Fibroblast of lung (primary cell): ENCODE results near the gene MYO6. TPM values are rescaled to one million over a fixed set of nuclear protein-coding genes. Genes with fewer than 3 reads are reported as not detected.

Experiments used
- DNase-seq, 2 donors: peaks; one replicate each; pipeline versions ENCODE4 v3.0.0 to v3.0.0-alpha.2; 2010; ENCODE audit warnings: low read depth in 2 of 2
- H2AFZ ChIP-seq: 2 replicates; pipeline ENCODE4 v1.5.1; 2012; ENCODE audit warnings: low read length, control low read depth, inconsistent platforms
- H3K27ac ChIP-seq: 2 replicates; pipeline ENCODE4 v1.5.1; 2011; ENCODE audit warnings: low read length, control low read depth; ENCODE audit not compliant: insufficient read depth
- H3K27me3 ChIP-seq: 2 replicates; pipeline ENCODE4 v1.5.1; 2011; ENCODE audit warnings: mild to moderate bottlenecking, low read length; ENCODE audit not compliant: control insufficient read depth, insufficient read depth
- H3K36me3 ChIP-seq: 2 replicates; pipeline ENCODE4 v1.5.1; 2011; ENCODE audit warnings: low read length; ENCODE audit not compliant: control insufficient read depth, insufficient read depth
- H3K4me1 ChIP-seq: 2 replicates; pipeline ENCODE4 v1.5.1; 2011; ENCODE audit warnings: low read length; ENCODE audit not compliant: control insufficient read depth, insufficient read depth; ENCODE audit errors: extremely low read depth
- H3K4me2 ChIP-seq: 2 replicates; pipeline ENCODE4 v1.5.1; 2011; ENCODE audit warnings: low read length, control low read depth; ENCODE audit not compliant: insufficient read depth; ENCODE audit errors: extremely low read depth
- H3K4me3 ChIP-seq, 4 experiments: fragments of 200-600 bp in 1 of 4; sonication (generic) in 1 of 4; replicated peaks in 1 of 4; 2 replicates each; pipeline ENCODE4 v1.5.1; 2011 to 2016; ENCODE audit warnings: low read length in 4 of 4, low read depth in 3 of 4, mild to moderate bottlenecking in 3 of 4, control low read depth in 2 of 4, inconsistent platforms in 1 of 4, mixed read lengths in 1 of 4; ENCODE audit not compliant: insufficient read depth in 1 of 4; ENCODE audit errors: control extremely low read depth in 1 of 4
- H3K79me2 ChIP-seq: 2 replicates; pipeline ENCODE4 v1.5.1; 2012; ENCODE audit warnings: mild to moderate bottlenecking, low read length, inconsistent platforms; ENCODE audit not compliant: control insufficient read depth, insufficient read depth
- H3K9ac ChIP-seq: 2 replicates; pipeline ENCODE4 v1.5.1; 2011; ENCODE audit warnings: mild to moderate bottlenecking, low read length, control low read depth; ENCODE audit not compliant: insufficient read depth
- H3K9me3 ChIP-seq: 2 replicates; pipeline ENCODE4 v1.5.1; 2012; ENCODE audit warnings: low read depth, low read length; ENCODE audit not compliant: control insufficient read depth, insufficient read depth
- H4K20me1 ChIP-seq: 2 replicates; pipeline ENCODE4 v1.5.1; 2011; ENCODE audit warnings: low read length; ENCODE audit not compliant: control insufficient read depth, insufficient read depth; ENCODE audit errors: extremely low read depth
- CTCF ChIP-seq, 2 donors: IDR thresholded peaks in 1 of 2; conservative IDR thresholded peaks in 1 of 2; 1 replicate in 1 of 2; 2 replicates in 1 of 2; pipeline ENCODE4 v1.5.1; 2011 to 2012; ENCODE audit warnings: low read length in 2 of 2, control low read depth in 1 of 2, inconsistent platforms in 1 of 2, low read depth in 1 of 2, mild to moderate bottlenecking in 1 of 2
- EZH2 ChIP-seq: IDR thresholded peaks from 2 replicates; pipeline ENCODE4 v1.5.1; 2012; ENCODE audit warnings: low read length, control low read depth, mild to moderate bottlenecking; ENCODE audit errors: missing control alignments
- polyA plus RNA-seq, 2 donors: library from polyadenylated mRNA; depleted of rRNA in 1 of 2; stranded (reverse) in 1 of 2; unstranded in 1 of 2; fragments of >200 nt; gene quantifications; 2 replicates each; pipeline ENCODE4 v1.2.1, GENCODE V29; 2011 to 2012; ENCODE audit warnings: missing spikeins in 1 of 2
- total RNA-seq: library from RNA; depleted of rRNA; stranded (reverse); fragments of >200 nt; gene quantifications from 2 replicates; pipeline ENCODE4 v1.2.1, GENCODE V29; 2014

MYO6 gene
- total and polyA plus RNA-seq, 2 donors (not counting 1 experiment from before 2014, with no cell fraction given), result 16.9 to 24.9 TPM

- H3K36me3 ChIP-seq, result no peaks in the 10 kb centered on the region
- H3K4me1 ChIP-seq, result no peaks in the 10 kb centered on the region
- TF ChIP-seq CTCF (conservative IDR thresholded peaks at IDR 0.05 in 1 of 2, IDR thresholded peaks at IDR 0.05 in 1 of 2; ENCODE audit: low read depth in 1 of 2, low read length in 2 of 2), result no peak
- no peak for TF ChIP-seq EZH2
- no peaks in the 10 kb centered on the region for H3K27me3 ChIP-seq
- H3K9ac ChIP-seq, result no peak overlapping the region
- no peaks in the 10 kb centered on the region for H4K20me1 ChIP-seq
- no peak overlapping the region for H3K4me3 ChIP-seq
- H3K27ac ChIP-seq, result no peak overlapping the region
- H3K79me2 ChIP-seq, result no peaks in the 10 kb centered on the region
- H3K4me2 ChIP-seq, result no peak overlapping the region
- no peak overlapping the region for H2AFZ ChIP-seq
- no peaks in the 10 kb centered on the region for H3K9me3 ChIP-seq
- no peak for DNase-seq
Observed at GRCh38 chr6:75906871-75907270, 157.8 kb downstream of the MYO6 start.

GRCh38 chr6:75907444-75907843 is 158.4 kb downstream of the MYO6 start:
- no peaks in the 10 kb centered on the region for H3K79me2 ChIP-seq
- H3K9ac ChIP-seq, result no peak overlapping the region
- no peak overlapping the region for H2AFZ ChIP-seq
- TF ChIP-seq EZH2 (no peak), CTCF (conservative IDR thresholded peaks at IDR 0.05 in 1 of 2, IDR thresholded peaks at IDR 0.05 in 1 of 2; ENCODE audit: low read depth in 1 of 2, low read length in 2 of 2) (no peak)
- no peaks in the 10 kb centered on the region for H3K4me1 ChIP-seq
- H3K4me3 ChIP-seq, result no peak overlapping the region
- no peak for DNase-seq
- H3K9me3 ChIP-seq, result no peaks in the 10 kb centered on the region
- no peaks in the 10 kb centered on the region for H3K36me3 ChIP-seq
- no peak overlapping the region for H3K27ac ChIP-seq
- H3K4me2 ChIP-seq, result no peak overlapping the region
- H4K20me1 ChIP-seq, result no peaks in the 10 kb centered on the region
- no peaks in the 10 kb centered on the region for H3K27me3 ChIP-seq

GRCh38 chr6:75913040-75913439 is 164.0 kb downstream of the MYO6 start:
- no peak for TF ChIP-seq CTCF (conservative IDR thresholded peaks at IDR 0.05 in 1 of 2, IDR thresholded peaks at IDR 0.05 in 1 of 2; ENCODE audit: low read depth in 1 of 2, low read length in 2 of 2)
- no peak for TF ChIP-seq EZH2
- no peaks in the 10 kb centered on the region for H3K79me2 ChIP-seq
- no peak overlapping the region for H3K4me3 ChIP-seq
- peaks cover 2% of the 10 kb centered on the region for H3K36me3 ChIP-seq
- H3K27ac ChIP-seq, result no peak overlapping the region
- no peaks in the 10 kb centered on the region for H3K9me3 ChIP-seq
- no peaks in the 10 kb centered on the region for H4K20me1 ChIP-seq
- DNase-seq, result no peak
- H3K4me1 ChIP-seq, result no peaks in the 10 kb centered on the region
- H3K9ac ChIP-seq, result no peak overlapping the region
- H3K27me3 ChIP-seq, result no peaks in the 10 kb centered on the region
- no peak overlapping the region for H3K4me2 ChIP-seq
- no peak overlapping the region for H2AFZ ChIP-seq
